GM13977 (cell line): ENCODE results near the gene TXNRD1.
"Not testable (repeated sequence)": the region's sequence is repeated elsewhere in the genome, so short reads cannot be mapped to it uniquely, and the experiment has no call there.

Experiments
- DNase-seq: peaks from one replicate; pipeline ENCODE4 v3.0.0; 2012; ENCODE audit warnings: low spot score
- CTCF ChIP-seq: IDR thresholded peaks from 2 replicates; pipeline ENCODE4 v1.5.1; 2012; ENCODE audit warnings: mild to moderate bottlenecking, control low read depth; ENCODE audit not compliant: insufficient read depth; ENCODE audit errors: extremely low read depth, missing control alignments
- in situ Hi-C: fragments of 300-500 bp; cut with MboI; formaldehyde crosslinking; loops from one replicate; pipeline ENCODE4 v1.12.0; 2022; ENCODE audit warnings: low sequenced_read_pairs, low pct_unique_long_range_greater_than_20kb, mixed read lengths, inconsistent platforms; ENCODE audit not compliant: unreplicated experiment

TXNRD1 gene

GRCh38 chr12:104207416-104208205 lies 8.0 kb upstream of the TXNRD1 start:
- TF ChIP-seq CTCF = no peak
- in situ Hi-C loops = loop anchor here (10.0 to 25.0 kb wide), 2 partner anchors 655 to 847 kb away; no protein-coding TSS in a partner anchor
- DNase-seq = no peak

GRCh38 chr12:104212516-104212915 lies 3.1 kb upstream of the TXNRD1 start:
- in situ Hi-C loops = loop anchor here (5.0 to 25.0 kb wide), 2 partner anchors 140 to 650 kb away; no protein-coding TSS in a partner anchor
- no peak for TF ChIP-seq CTCF
- DNase-seq = no peak

- no peak for DNase-seq
- TF ChIP-seq CTCF = no peak
- in situ Hi-C loops = loop anchor here (5.0 to 25.0 kb wide), 2 partner anchors 138 to 648 kb away; no protein-coding TSS in a partner anchor
Measured at GRCh38 chr12:104213952-104214351, 1.6 kb upstream of the TXNRD1 start.

GRCh38 chr12:104216521-104216924 lies 944 bp downstream of the TXNRD1 start:
- TF ChIP-seq CTCF = no peak
- no peak for DNase-seq
- in situ Hi-C loops = loop anchor here (25.0 kb wide), 1 partner anchor 646 kb away; no protein-coding TSS in a partner anchor

GRCh38 chr12:104218506-104218905 lies 2.9 kb downstream of the TXNRD1 start:
- in situ Hi-C loops = loop anchor here (25.0 kb wide), 1 partner anchor 644 kb away; no protein-coding TSS in a partner anchor
- DNase-seq = not testable (repeated sequence)

- no peak for TF ChIP-seq CTCF
- in situ Hi-C loops = loop anchor here (25.0 kb wide), 1 partner anchor 643 kb away; no protein-coding TSS in a partner anchor
- no peak for DNase-seq
Measured at GRCh38 chr12:104218935-104219334, 3.4 kb downstream of the TXNRD1 start.

DNA sequence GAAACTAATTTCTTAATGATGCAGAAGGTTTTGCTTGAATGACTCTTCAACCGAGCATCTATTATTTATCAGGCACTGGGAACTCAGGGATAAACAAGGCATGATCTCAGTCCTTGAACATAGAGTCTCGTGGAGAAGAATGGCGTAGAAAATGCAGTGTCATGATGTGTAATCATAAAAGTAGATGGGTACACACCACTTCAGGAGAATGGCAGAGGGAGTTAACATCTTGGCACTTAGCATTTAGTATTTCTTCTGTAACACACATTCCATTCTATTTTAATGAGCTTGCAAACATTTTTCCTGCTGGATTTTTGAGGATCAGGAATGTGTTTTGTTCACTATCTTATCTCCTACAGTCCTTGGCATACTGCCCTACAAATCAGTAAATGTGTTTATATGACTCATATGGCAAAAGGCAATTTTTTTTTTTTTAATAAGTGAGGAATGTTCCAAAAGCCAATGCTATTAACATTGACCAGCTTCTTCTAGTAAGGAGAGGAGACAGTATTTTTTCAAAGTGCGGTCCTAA lies 3.8 kb downstream of the TXNRD1 start:
- TF ChIP-seq CTCF = no peak
- in situ Hi-C loops = loop anchor here (25.0 kb wide), 1 partner anchor 643 kb away; no protein-coding TSS in a partner anchor
- DNase-seq = no peak
